Measurements from ENCODE around the gene PCED1A. TPM values are rescaled to one million over a fixed set of nuclear protein-coding genes. Genes with fewer than 3 reads are reported as not detected.

Gene PCED1A
- total and polyA plus RNA-seq, 2 donors (not counting 3 experiments of a cell fraction or from before 2014, with no cell fraction given) = 20.1 to 32.0 TPM

DNA sequence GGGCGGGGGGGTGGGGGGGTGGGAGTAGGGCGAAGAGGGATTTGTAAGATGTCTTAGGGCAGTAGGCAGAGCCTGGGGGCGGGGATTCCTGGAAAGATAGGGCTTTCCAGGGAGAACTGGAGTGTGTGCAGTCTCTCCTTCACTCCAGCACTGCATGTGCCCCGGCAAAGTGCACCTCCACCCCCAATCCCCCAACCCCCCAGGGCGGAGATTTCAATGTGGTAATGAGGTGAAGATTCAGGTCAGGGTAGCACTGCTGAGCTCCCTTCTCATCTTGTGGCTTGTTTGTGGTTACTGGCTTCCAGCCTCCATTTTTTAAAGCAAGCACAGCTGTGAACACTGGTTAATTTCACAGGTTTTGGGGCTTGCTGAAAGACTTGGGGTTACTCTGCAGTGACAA lies 18.4 kb downstream of the PCED1A start:
- TF ChIP-seq EZH2 (IDR thresholded peaks at IDR 0.05; ENCODE audit: borderline replicate concordance, low read depth, low read length, severe bottlenecking) = no peak
- no peak for TF ChIP-seq POLR2AphosphoS5 (IDR thresholded peaks at IDR 0.05; ENCODE audit: insufficient read depth, low read depth, low read length)
- no peak for TF ChIP-seq JUN (IDR thresholded peaks at IDR 0.05; ENCODE audit: borderline replicate concordance, insufficient read depth, insufficient read length, low read depth)
- TF ChIP-seq, protein P1, sequence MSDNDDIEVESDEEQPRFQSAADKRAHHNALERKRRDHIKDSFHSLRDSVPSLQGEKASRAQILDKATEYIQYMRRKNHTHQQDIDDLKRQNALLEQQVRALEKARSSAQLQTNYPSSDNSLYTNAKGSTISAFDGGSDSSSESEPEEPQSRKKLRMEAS (IDR thresholded peaks at IDR 0.05; ENCODE audit: insufficient read depth, insufficient read length) = no peak
- TF ChIP-seq MYC (IDR thresholded peaks at IDR 0.05; ENCODE audit: low read depth, low read length) = no peak
- no peak for TF ChIP-seq POLR2A (IDR thresholded peaks at IDR 0.05; ENCODE audit: low read depth, low read length)
- TF ChIP-seq, protein P2, sequence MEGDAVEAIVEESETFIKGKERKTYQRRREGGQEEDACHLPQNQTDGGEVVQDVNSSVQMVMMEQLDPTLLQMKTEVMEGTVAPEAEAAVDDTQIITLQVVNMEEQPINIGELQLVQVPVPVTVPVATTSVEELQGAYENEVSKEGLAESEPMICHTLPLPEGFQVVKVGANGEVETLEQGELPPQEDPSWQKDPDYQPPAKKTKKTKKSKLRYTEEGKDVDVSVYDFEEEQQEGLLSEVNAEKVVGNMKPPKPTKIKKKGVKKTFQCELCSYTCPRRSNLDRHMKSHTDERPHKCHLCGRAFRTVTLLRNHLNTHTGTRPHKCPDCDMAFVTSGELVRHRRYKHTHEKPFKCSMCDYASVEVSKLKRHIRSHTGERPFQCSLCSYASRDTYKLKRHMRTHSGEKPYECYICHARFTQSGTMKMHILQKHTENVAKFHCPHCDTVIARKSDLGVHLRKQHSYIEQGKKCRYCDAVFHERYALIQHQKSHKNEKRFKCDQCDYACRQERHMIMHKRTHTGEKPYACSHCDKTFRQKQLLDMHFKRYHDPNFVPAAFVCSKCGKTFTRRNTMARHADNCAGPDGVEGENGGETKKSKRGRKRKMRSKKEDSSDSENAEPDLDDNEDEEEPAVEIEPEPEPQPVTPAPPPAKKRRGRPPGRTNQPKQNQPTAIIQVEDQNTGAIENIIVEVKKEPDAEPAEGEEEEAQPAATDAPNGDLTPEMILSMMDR (IDR thresholded peaks at IDR 0.05; ENCODE audit: extremely low read depth in 1 of 2, insufficient read depth in 1 of 2, low read depth in 1 of 2, low read length in 2 of 2) = no peak
- no peak for TF ChIP-seq FOS (IDR thresholded peaks at IDR 0.05; ENCODE audit: borderline replicate concordance, insufficient read depth, low read length)
- TF ChIP-seq GATA2 (IDR thresholded peaks at IDR 0.05; ENCODE audit: insufficient read depth, insufficient read length, low read depth, low read length) = no peak
- H3K4me2 ChIP-seq (ENCODE audit: insufficient read depth, low read length) = no peak overlapping the region
- H3K9me3 ChIP-seq (replicated peaks; ENCODE audit: control insufficient read depth, insufficient read depth, low read length) = no peaks in the 10 kb centered on the region
- intact Hi-C loops (cut with micrococcal nuclease) = no loop called here
- no peaks in the 10 kb centered on the region for H3K4me1 ChIP-seq (ENCODE audit: control insufficient read depth, extremely low read depth, insufficient read depth, low read length)
- ChIA-PET CTCF (interaction anchor here (0.5 to 1.2 kb wide), 2 partner anchors 30 to 392 kb away, joined by 3 to 4 read pairs; no protein-coding TSS in a partner anchor), POLR2A (no interaction called here)
- no peak overlapping the region for H3K9ac ChIP-seq (replicated peaks; ENCODE audit: extremely low read depth, insufficient read depth, low read length)
- dilution Hi-C loops (cut with MboI; ENCODE audit: extremely low pct_ligation_motif_present, low sequenced_read_pairs) = no loop called here
- no peaks in the 10 kb centered on the region for H3K36me3 ChIP-seq (ENCODE audit: control insufficient read depth in 2 of 2, extremely low read depth in 1 of 2, insufficient read depth in 2 of 2, low read length in 2 of 2)
- H3K79me2 ChIP-seq (ENCODE audit: control insufficient read depth, insufficient read depth, low read length) = no peaks in the 10 kb centered on the region
- H3K27me3 ChIP-seq (ENCODE audit: control insufficient read depth in 2 of 2, insufficient read depth in 2 of 2, low read length in 2 of 2) = peaks cover 29 to 39% of the 10 kb centered on the region in 2 experiments
- FAIRE-seq = no peak
- H4K20me1 ChIP-seq (replicated peaks; ENCODE audit: control insufficient read depth, extremely low read depth, insufficient read depth, low read length) = no peaks in the 10 kb centered on the region
- no peak overlapping the region for H3K27ac ChIP-seq (ENCODE audit: insufficient read depth, low read depth, low read length)
- no TSS peak for BruUV-seq (replicated peaks)
- H3K4me3 ChIP-seq (replicated peaks in 1 of 3; ENCODE audit: insufficient read depth in 1 of 3, low read depth in 1 of 3, low read length in 3 of 3) = no peak overlapping the region
- H2AFZ ChIP-seq (ENCODE audit: low read depth, low read length) = no peak overlapping the region
- DNase-seq (ENCODE audit: low read depth, low spot score) = no peak
- H3K9me1 ChIP-seq (replicated peaks; ENCODE audit: control insufficient read depth, extremely low read depth, insufficient read depth, low read length) = no peaks in the 10 kb centered on the region

All from endothelial cell of umbilical vein (primary cell).